ENCODE results near the gene OBP2A. TPM values are rescaled to one million over a fixed set of nuclear protein-coding genes. Genes with fewer than 3 reads are reported as not detected.
"Not testable (repeated sequence)": the region's sequence is repeated elsewhere in the genome, so short reads cannot be mapped to it uniquely, and the experiment has no call there.

OBP2A gene, protein sequence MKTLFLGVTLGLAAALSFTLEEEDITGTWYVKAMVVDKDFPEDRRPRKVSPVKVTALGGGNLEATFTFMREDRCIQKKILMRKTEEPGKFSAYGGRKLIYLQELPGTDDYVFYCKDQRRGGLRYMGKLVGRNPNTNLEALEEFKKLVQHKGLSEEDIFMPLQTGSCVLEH
- not detected for total RNA-seq

DNA sequence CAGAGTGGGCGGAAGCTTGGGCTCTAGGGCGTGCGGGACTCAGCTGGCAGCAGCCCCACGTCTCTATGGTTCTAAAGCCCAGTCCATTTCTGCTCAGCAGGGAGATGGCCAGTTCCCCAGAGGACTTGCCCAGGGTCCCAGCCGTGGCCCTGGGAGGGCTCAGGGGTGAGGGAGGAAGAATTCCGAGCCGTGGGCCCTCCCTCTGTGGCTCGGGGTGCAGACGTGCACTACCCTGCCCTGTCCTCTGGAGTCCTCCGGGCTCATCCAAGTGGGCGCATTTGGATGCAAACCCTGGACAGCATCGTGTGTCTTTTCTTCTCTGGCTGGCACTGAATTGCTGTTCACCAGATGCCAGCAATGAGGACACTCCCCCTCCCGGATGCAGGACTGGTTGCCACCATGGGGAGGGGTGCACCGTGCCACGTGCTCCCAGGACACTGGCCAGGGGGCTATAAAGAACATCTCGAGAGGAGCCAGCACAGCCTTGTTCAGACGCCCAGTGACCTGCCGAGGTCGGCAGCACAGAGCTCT lies at the start of gene OBP2A:
Gene OBP2A (plus strand): TSS at position 481 of the 531 bp plus-strand sequence. CDS start 55 bp downstream, outside the sequence.
- not testable (repeated sequence) for DNase-seq

DNA sequence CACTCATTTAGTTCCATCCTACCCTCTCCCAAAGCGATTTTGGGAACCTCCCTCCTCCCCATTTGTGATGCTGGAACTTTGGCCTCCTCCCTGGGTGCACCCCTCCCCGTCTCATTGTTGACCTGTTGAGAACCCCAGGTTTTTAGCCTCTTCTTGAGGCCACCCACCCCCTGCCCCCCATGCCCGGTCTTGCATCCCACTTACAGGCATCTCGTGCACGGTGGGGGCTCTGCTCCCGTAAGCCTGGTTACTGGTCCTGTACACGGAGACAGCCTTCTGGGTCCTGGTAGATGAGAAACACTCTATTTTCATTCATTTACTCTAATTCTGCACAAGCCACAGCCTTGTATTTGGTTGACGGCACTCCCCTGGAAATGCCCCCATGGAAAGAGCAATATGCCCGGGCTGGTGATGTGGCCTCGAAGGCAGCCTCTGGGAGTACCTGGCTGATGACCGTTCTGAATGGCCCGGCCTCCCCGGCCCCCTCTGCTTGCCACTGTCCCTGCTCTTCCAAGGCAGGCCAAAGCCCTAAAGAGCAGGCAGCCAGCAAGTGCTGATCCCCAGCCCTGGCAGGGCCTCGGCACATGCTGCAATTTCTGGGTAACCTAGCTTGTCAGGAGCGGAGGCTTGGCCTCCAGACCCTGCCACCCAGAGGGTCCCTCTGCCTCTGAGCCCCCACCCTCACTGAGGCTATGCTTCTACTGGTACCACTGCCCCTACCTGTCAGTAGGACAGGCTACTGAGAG lies 47.4 kb upstream of the OBP2A start:
- no peak for DNase-seq

DNA sequence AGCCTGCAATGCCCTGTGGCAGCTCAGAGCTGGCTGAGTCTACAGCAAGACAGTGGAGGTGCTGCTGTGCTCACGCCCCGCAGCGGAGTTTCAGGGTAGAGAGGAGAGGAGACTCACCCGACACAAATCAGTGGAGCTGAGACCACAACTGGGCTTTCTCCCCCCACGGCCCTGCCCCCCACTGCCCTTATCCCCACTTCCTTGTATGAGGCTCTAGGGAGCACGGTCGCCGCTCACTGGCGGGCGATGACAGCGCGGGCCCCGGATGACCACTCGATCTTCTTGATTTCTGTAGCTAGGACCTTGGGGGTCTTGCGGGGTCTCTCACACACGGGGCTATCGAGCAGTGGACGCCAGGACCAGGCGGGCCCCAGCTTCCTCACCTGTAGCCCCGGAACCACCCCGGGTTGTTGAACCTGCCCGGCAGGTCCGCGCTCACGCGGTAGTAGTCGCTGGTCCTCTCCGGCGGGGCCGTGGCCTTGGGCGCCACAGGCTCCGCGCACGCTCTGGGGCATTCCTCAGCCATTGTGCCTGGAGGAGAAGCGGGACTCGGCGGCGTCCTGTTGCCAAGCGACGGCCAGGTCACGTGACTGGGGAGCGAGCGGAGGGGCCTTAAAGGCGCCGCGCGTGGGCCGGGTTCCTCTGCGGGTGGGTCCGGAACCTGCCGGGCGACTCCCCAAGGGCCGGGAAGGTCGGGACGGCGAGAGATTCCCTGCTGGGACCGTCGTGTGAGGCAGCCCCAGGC lies 46.4 kb upstream of the OBP2A start:
- peak; percentile 93 for DNase-seq

DNA sequence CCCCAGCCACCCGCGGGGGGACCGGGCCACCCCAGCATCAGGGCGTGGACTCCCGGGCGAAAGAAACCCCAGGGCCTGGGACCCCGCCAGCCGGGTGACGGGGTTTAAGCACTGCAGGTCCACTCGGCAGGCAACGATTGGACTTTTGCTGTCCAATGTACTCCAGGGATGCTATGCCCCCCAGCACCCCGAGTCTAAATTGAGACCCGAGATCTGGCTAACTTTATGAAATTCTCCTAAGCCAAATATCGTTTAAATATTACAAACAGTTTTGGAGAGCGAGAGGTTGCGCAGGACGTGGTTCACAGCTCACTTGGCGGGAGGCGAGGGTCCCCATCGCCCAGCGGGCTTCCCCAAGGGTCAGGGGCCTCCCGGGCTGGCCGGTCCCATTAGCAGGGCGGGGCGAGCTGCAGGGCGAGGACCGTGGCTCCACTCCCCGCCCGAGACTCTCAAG lies 45.8 kb upstream of the OBP2A start:
- DNase-seq, result no peak

DNA sequence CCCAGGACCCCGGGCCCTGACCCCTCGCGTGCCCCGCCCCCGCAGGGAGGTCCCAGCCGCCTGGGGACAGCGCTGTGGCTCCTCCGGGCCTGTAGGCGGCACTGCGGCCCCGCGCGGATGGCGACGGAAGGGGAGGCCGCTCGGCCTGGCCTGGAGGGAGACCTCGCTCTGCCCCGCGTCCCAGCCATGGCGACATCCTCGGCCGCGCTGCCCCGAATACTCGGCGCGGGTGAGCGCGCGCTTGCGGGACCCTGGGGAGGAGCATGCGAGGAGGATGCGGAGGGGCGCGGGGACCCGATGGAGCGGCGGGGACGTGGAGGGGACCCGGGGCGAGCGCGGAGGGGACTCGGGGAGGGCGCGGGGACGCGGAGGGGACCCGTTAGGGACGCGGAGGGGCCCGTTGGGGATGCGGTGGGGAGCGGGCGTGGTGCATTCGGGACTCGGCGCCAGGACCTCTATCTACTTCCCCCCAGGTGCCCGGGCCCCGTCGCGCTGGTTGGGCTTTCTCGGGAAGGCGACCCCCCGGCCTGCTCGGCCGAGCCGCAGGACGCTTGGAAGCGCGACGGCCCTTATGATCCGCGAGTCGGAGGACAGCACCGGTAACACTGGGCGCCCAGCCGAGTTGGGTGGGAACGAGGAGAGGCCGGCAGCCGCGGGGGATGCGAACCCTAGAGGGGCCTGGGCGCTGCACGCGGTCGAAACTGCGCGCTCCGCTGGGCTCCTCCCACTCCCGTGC lies 45.2 kb upstream of the OBP2A start, which contains the start of gene MRPS2:
Gene MRPS2 (plus strand): TSS at position 158 of the 736 bp plus-strand sequence. CDS start 29 bp downstream, at position 187.
- DNase-seq, result peak; percentile 92

DNA sequence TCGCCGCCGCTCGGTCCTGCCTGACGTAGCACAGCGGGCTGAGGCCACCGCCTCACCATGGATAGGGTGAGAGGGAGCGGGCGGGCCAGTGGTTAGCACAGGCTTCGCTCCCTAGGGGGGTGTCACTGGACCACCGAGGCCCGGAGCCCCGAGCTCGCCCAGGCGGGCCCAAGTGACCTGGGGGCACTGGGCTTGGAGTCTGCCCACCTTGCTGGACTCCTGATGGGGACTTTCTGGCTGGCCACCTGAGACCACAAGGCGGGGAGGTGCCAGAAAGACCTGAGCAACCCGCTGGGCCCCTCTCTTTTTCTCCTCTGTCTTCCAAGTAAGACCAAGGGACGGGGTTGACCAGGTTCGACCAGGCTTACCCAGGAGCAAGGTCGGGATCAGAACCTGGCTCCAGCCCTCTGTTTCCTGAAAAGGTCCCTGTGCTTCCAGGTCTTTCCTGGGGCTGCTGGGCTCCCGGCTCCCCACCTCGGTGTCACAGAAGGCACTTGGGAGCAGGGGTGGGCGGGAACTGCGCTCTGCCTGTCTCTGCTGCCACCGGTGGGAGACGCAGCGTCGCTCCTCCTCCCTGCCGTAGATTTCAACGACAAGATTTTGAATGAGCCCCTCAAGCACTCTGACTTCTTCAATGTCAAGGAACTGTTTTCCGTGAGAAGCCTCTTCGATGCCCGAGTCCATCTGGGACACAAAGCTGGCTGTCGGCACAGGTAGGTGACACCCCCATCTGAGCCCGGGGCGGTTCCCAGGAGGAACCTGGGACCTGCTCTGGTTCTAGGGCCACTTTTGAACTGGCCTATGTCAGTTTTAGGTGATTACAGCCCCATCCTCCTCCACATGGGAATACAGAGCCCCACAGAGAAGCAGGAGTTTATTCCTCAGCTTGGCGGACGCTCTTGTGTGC lies 44.4 kb upstream of the OBP2A start:
- peak; percentile 60 for DNase-seq

DNA sequence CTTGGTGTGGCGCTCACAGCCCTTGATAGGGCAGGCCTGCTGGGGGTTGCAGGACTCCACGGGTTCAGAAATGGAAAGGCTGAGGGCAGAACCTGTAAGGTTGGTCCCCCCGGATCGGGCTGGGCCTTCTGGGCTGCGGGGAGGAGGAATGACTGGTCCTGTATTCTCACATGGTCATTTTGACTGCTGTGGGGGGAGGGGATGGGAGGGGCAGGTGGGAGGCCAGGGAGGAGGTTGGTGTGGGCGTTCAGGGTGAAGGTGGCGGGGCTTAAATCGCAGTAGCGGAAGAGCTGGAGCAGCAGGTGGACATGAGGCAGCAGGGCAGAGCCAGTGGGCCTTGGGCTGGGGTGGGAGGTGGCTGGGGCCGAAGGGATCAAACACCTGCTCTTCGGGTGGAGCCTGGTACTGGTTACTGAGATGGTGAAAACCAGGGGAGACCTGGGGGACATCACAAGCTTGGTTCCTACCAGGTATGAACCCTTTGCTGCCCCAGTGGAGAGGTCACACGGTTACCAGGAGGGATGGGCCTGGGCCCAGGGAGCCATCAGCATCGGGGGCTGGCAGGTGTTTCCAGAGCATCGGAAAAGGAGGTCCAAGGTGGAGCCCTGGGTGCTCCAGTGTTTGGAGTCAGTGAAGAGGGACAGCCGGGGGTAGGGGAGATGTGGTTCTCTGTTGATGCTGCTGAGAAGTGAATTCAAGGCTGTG lies 43.6 kb upstream of the OBP2A start:
- DNase-seq, result no peak

DNA sequence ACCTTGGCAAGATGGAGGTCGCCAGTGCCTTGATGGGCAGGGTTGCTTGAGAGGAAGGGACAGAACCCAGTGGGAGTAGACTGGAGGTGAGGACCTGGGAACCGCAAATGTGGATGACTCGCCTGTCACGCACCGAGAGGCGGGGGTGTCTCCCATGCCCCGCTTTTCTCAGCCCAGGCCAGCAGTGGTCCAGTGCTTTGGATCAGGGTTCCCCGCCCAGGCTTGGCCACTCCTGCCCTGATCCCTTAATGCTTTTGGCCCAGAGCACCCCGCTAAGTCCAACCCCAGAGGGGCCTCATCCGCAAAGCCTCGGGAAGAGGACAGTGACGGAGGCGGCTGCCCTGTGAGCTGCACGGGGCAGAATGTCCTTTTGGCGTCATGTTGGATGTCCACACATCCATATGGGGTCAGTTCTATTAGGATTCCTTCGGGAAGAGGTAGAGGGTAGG lies 43.0 kb upstream of the OBP2A start:
- DNase-seq, result no peak

DNA sequence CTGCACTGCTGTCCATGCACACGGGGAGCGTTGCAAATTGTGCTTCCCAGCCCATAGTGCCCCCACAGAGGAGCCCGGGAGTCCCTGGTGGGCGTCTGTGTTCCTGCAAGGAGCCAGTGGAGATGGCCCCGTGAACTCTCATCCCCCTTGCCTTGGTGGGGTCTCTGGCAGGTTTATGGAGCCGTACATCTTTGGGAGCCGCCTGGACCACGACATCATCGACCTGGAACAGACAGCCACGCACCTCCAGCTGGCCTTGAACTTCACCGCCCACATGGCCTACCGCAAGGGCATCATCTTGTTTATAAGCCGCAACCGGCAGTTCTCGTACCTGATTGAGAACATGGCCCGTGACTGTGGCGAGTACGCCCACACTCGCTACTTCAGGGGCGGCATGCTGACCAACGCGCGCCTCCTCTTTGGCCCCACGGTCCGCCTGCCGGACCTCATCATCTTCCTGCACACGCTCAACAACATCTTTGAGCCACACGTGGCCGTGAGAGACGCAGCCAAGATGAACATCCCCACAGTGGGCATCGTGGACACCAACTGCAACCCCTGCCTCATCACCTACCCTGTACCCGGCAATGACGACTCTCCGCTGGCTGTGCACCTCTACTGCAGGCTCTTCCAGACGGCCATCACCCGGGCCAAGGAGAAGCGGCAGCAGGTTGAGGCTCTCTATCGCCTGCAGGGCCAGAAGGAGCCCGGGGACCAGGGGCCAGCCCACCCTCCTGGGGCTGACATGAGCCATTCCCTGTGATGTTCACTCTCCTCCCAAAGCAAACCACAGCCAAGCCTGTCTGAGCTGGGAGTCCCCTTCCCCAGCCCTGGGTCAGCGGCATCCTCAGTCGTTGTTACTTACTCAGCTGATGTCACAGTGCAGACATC lies 42.3 kb upstream of the OBP2A start:
- no peak for DNase-seq

DNA sequence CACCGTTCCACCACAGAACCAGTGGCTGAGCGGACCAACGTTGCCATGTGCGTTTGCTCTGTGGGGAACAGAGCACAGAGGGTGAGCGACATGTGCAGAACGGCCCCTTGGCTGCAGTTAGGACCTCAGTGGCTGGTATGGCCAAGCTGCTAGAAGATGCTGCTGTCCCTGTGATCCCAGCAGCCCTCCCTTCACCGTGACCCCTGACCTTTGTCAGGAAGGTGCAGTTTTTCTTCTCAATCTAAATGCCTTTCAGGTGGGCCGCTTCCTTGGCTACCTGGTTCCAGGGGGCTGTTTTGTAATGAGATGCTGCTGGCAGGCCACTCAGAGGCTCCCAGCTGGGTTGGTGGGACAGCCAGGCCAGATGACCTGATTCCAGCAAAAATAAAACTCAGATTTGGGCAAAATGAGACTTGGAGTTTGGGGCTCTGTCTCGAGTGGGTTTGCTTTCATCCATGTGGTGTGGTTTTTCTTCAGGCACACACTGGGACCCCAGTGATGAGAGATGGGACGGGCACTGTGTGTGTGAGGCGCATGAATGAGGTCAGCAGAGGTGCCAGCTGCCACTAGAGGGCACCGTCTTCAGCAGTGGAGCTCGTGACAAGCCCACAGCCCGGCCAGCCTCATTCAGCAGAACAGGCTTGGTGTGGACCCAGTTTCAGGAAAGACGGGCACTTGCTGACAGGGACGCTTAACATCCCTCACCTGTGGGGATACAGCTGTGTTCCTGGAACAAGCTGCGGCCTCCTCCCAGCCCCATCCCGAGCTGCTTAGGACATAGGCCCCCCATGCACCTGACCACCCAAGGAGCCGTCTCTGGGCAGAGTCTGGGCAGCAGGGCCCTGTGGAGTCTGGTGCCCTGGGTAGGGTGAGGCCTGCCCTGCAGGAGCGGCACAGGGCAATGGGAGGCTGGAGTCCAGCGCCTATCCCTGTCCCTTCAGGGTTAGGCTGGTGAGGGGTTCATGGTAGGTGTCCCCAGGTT lies 41.4 kb upstream of the OBP2A start:
- DNase-seq, result peak; percentile 64

DNA sequence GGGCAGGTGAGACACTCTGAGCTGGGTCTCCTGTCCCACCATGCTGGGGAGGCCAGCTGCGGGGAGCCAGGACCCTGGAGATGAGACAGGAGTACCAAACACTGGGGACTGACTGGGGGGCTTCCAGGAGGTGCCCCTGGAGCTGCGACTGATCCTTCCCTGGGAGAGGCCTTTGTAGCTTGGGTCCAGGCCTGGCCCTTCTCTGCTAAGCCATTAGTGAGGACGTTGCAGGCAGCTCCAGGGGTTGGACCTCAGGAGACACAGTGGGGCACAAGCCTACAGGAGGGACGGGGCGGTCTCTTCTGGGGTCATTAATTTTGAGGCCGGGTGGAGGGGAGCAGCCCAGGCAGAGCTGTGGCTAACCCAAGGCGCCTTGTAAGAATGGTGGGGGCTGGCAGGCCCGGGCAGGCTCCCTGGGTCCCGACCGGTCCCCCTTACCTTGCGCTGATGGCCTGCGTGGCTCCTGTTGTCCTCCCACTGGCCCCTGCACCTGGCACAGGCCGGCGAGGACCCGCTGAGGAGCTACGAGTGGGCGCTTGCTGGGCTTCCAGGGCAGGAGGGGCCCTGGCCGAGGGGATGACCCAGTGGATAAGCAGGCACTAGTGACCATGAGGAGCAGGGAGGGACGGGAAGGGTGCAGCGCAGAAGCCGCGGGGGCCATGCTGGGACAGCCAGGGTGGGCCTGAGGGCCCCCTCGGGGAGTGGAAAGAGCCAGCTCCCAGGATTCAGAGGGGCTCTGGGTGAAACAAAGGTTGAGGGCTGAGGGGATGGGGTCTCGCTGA lies 40.3 kb upstream of the OBP2A start:
- no peak for DNase-seq

DNA sequence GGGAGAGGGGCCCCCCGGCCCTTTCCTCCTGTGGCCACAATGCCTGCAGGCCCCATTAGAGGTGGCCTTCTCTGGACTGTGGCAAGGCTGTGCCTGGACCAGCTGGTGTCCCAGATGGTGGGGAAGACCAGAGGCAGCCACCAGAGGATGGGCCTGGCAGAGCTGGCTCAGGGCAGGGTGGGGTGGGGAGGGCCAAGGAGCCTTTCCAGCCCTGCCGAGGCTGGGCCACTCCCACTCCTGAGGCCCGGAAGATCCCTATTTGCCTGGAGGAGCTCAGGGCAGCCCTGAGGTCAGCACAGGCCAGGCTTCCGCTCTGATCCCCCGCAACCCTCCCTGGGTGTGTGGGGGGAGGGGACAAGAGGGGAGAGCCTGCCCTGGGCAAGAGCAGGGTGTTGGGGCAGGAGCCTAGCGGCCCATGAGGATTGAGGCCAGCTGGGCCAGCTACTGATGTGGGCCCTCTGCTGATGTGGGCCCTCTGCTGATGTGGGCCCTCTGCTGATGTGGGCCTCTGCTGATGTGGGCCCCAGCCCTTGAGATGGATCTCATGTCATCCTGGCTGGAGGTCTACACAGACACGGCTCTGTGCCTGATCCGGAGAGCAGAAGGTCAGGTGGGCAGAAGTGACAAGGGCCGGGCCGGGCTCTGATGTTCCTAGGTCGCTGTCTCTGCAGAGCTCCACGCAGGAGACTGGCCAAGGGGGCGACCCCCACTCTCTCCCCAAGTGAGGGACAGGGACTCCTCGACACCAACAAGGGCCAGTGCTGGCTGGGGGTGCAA lies 39.4 kb upstream of the OBP2A start:
- DNase-seq, result no peak

DNA sequence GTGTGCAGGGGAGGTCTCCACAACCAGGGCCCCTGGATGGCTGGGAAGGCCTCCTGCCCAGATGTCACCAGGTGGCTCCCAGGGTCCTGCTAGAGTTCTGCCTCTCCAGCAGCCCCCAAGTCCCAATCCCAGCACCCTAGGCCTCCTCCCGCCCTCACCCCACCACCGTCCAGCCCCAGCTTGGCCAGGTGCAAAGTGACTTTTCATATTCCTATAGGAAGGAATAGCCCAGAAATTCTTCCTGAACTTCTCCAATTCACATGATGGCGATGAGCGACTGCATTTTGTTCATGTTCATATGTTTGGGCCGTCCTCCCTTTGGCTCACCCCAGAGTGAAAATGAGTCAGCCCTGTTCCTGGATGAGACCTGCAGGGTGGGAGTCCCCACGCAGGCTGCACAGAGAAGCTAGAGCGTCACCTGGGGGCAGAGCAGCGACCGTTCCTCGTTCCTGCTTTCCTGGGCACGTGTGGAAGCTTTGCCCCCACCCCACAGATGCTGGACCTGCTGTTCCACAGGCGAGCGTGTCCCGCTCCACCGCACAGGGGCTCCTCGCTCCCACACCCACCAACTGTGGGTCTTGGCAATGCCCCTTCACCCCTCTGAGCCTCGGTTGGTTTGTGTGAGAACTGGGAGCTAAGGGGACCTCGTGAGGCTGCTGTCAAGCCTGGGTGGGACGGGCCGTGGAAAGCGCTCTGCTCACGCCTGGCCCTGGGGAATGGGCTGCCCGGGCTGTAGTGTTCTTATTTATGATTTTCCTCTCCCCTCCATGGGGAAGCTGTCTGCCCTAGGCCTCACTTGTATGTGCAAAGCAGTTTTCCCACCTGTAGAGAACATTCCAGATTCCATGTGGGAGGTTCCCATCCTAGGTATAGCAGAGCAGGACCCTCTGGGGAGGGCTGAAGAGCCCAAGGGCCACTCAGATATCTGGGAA lies 38.6 kb upstream of the OBP2A start:
- DNase-seq, result no peak

DNA sequence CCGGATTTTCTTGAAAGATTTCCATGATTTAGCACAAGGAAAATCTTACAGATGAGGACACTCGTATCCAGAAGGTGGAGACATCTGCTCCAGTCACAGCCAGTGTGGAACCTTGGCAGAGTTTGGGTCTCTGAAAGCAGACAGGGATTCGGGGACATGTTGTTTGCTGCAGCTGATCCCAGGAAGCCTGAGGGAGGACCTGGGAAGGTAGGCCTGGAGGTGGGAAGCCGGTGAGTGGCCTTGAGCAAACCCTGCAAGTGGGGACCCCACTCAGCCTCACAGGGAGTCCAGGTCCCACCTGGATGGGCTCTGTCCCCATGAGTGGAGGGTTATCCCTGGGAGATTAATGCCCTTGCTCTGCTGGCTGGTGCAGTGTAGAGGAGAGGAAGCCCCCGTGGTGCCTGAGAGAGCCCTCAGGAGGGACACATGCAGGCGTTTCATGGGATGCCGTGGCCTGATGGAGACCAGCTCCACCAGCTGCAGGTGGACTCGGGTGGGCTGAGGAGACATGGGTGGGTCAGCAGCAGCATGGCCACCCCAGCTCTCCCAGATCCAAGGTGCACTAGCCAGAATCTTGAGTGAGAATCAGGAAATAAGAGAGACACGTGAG lies 37.6 kb upstream of the OBP2A start:
- no peak for DNase-seq

DNA sequence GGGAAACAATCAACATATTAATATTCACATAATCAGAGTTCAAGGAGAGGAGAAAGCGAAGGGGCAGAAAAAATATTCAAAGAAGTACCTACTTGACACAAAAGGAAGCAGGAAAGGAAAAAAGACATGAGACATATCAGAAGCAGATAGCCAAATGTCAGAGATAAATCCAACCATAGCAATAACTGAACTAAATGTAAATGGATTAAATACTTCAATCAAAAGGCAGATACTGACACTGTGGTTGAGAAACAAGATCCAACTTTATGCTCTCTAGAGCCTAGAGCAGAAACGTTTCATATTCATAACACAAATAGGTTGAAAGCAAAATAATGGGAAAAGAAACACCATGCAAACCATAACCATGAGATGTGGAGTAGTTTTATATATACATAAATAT lies 36.5 kb upstream of the OBP2A start:
- no peak for DNase-seq

Measured in tongue (tissue), 2 donors.